ENCODE results near the gene SPECC1.

DNA sequence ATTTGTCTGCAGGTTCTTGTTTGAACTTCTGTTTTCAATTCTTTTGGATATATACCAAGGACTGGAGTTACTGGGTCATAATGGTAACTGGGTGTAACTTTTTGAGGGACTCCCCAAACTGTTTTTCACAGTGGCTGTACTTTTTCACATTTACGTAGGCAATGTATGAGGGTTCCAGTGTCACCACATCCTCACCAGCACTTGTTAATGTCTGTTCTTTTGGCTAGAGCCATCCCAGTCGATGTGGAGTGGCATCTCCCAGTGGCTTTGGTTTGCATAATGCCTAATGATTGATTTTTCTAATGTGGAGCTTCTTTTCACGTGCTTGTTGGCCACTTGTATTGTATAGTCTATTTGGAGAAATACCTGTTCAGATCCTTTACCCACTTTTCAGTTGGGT lies 59.3 kb downstream of the SPECC1 start:
- TF ChIP-seq, protein P1, sequence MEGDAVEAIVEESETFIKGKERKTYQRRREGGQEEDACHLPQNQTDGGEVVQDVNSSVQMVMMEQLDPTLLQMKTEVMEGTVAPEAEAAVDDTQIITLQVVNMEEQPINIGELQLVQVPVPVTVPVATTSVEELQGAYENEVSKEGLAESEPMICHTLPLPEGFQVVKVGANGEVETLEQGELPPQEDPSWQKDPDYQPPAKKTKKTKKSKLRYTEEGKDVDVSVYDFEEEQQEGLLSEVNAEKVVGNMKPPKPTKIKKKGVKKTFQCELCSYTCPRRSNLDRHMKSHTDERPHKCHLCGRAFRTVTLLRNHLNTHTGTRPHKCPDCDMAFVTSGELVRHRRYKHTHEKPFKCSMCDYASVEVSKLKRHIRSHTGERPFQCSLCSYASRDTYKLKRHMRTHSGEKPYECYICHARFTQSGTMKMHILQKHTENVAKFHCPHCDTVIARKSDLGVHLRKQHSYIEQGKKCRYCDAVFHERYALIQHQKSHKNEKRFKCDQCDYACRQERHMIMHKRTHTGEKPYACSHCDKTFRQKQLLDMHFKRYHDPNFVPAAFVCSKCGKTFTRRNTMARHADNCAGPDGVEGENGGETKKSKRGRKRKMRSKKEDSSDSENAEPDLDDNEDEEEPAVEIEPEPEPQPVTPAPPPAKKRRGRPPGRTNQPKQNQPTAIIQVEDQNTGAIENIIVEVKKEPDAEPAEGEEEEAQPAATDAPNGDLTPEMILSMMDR (IDR thresholded peaks at IDR 0.05): no peak
- TF ChIP-seq ESRRA (CRISPR knock-in tag; IDR thresholded peaks at IDR 0.05; ENCODE audit: borderline replicate concordance) (no peak), KAT7 (CRISPR knock-in tag; IDR thresholded peaks at IDR 0.05; ENCODE audit: borderline replicate concordance) (no peak), SP1 (CRISPR knock-in tag; conservative IDR thresholded peaks at IDR 0.05) (no peak), ARID4B (CRISPR knock-in tag; IDR thresholded peaks at IDR 0.05; ENCODE audit: borderline replicate concordance) (no peak), ZMAT4 (CRISPR knock-in tag; IDR thresholded peaks at IDR 0.05) (no peak), NR2C2 (CRISPR knock-in tag; IDR thresholded peaks at IDR 0.05) (no peak), JUN (CRISPR knock-in tag; IDR thresholded peaks at IDR 0.05) (no peak), TEAD4 (CRISPR knock-in tag; IDR thresholded peaks at IDR 0.05) (no peak), ETV6 (CRISPR knock-in tag; IDR thresholded peaks at IDR 0.05) (no peak)
- TF ChIP-seq, protein P2, sequence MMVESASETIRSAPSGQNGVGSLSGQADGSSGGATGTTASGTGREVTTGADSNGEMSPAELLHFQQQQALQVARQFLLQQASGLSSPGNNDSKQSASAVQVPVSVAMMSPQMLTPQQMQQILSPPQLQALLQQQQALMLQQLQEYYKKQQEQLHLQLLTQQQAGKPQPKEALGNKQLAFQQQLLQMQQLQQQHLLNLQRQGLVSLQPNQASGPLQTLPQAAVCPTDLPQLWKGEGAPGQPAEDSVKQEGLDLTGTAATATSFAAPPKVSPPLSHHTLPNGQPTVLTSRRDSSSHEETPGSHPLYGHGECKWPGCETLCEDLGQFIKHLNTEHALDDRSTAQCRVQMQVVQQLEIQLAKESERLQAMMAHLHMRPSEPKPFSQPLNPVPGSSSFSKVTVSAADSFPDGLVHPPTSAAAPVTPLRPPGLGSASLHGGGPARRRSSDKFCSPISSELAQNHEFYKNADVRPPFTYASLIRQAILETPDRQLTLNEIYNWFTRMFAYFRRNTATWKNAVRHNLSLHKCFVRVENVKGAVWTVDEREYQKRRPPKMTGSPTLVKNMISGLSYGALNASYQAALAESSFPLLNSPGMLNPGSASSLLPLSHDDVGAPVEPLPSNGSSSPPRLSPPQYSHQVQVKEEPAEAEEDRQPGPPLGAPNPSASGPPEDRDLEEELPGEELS (CRISPR knock-in tag; IDR thresholded peaks at IDR 0.05): no peak
- TF ChIP-seq, protein P3, sequence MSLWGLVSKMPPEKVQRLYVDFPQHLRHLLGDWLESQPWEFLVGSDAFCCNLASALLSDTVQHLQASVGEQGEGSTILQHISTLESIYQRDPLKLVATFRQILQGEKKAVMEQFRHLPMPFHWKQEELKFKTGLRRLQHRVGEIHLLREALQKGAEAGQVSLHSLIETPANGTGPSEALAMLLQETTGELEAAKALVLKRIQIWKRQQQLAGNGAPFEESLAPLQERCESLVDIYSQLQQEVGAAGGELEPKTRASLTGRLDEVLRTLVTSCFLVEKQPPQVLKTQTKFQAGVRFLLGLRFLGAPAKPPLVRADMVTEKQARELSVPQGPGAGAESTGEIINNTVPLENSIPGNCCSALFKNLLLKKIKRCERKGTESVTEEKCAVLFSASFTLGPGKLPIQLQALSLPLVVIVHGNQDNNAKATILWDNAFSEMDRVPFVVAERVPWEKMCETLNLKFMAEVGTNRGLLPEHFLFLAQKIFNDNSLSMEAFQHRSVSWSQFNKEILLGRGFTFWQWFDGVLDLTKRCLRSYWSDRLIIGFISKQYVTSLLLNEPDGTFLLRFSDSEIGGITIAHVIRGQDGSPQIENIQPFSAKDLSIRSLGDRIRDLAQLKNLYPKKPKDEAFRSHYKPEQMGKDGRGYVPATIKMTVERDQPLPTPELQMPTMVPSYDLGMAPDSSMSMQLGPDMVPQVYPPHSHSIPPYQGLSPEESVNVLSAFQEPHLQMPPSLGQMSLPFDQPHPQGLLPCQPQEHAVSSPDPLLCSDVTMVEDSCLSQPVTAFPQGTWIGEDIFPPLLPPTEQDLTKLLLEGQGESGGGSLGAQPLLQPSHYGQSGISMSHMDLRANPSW (CRISPR knock-in tag; conservative IDR thresholded peaks at IDR 0.05; ENCODE audit: low read depth): no peak
- TF ChIP-seq, protein P4, sequence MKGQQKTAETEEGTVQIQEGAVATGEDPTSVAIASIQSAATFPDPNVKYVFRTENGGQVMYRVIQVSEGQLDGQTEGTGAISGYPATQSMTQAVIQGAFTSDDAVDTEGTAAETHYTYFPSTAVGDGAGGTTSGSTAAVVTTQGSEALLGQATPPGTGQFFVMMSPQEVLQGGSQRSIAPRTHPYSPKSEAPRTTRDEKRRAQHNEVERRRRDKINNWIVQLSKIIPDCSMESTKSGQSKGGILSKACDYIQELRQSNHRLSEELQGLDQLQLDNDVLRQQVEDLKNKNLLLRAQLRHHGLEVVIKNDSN (CRISPR knock-in tag; IDR thresholded peaks at IDR 0.05): no peak
